CD4-positive, CD25-positive, alpha-beta regulatory T cell (primary cell): ENCODE measurements around the gene EXOC6B. TPM values are rescaled to one million over a fixed set of nuclear protein-coding genes. Genes with fewer than 3 reads are reported as not detected.
A peak's percentile ranks its signal among the peaks of the same experiment; 100 is the strongest.

Source experiments
- ATAC-seq, 2 donors: fragments of 150-1000 bp; cut with Tn5 transposase; one replicate each; pipeline ENCODE4 v1.10.0; 2021; ENCODE audit warnings: low read depth in 2 of 2, moderate number of reproducible peaks in 2 of 2, moderate library complexity in 1 of 2
- DNase-seq, 3 donors: peaks; one replicate each; pipeline versions ENCODE4 v3.0.0 to v3.0.0-alpha.2; 2012 to 2022; ENCODE audit warnings: mixed read lengths in 1 of 3
- H3K27ac ChIP-seq: one replicate; pipeline ENCODE4 v1.7.0; 2013; ENCODE audit warnings: mild to moderate bottlenecking, low read length; ENCODE audit not compliant: insufficient read depth, poor library complexity, severe bottlenecking
- H3K27me3 ChIP-seq: one replicate; pipeline ENCODE4 v1.7.0; 2013; ENCODE audit warnings: low read length; ENCODE audit not compliant: control insufficient read depth, insufficient read depth
- H3K36me3 ChIP-seq: one replicate; pipeline ENCODE4 v1.7.0; 2013; ENCODE audit warnings: mild to moderate bottlenecking, low read length, moderate library complexity; ENCODE audit not compliant: control insufficient read depth, insufficient read depth
- H3K4me1 ChIP-seq: 2 replicates; pipeline ENCODE4 v1.7.0; 2013; ENCODE audit warnings: mild to moderate bottlenecking, low read length; ENCODE audit not compliant: insufficient read depth, control insufficient read depth, poor library complexity, severe bottlenecking
- H3K4me3 ChIP-seq: one replicate; pipeline ENCODE4 v1.7.0; 2013; ENCODE audit warnings: low read depth, mild to moderate bottlenecking, low read length, moderate library complexity
- H3K9me3 ChIP-seq, 2 experiments: 1 replicate in 1 of 2; 2 replicates in 1 of 2; pipeline ENCODE4 v1.7.0; 2013; ENCODE audit warnings: low read length in 2 of 2, mild to moderate bottlenecking in 1 of 2, moderate library complexity in 1 of 2; ENCODE audit not compliant: control insufficient read depth in 2 of 2
- H3K27ac Mint-ChIP-seq, 3 donors: one replicate each; pipeline ENCODE4 v1.8.0; 2020 to 2022; ENCODE audit warnings: mild to moderate bottlenecking in 3 of 3, mixed read lengths in 3 of 3, moderate library complexity in 2 of 3
- H3K27me3 Mint-ChIP-seq: one replicate; pipeline ENCODE4 v1.8.0; 2022; ENCODE audit warnings: mild to moderate bottlenecking, mixed read lengths
- H3K36me3 Mint-ChIP-seq: one replicate; pipeline ENCODE4 v1.8.0; 2020; ENCODE audit warnings: mixed read lengths
- H3K4me1 Mint-ChIP-seq, 4 donors: one replicate each; pipeline ENCODE4 v1.8.0; 2020 to 2022; ENCODE audit warnings: mixed read lengths in 4 of 4, mild to moderate bottlenecking in 1 of 4
- H3K4me3 Mint-ChIP-seq, 4 donors: one replicate each; pipeline ENCODE4 v1.8.0; 2020 to 2022; ENCODE audit warnings: mild to moderate bottlenecking in 4 of 4, mixed read lengths in 4 of 4, moderate library complexity in 3 of 4
- H3K9me3 Mint-ChIP-seq, 7 donors: one replicate each; pipeline ENCODE4 v1.8.0; 2020 to 2022; ENCODE audit warnings: mixed read lengths in 7 of 7, mild to moderate bottlenecking in 3 of 7, moderate library complexity in 2 of 7
- polyA plus RNA-seq, 4 donors: library from polyadenylated mRNA; unstranded; fragments of 300-500 nt; fragmentation: Illumina TruSeq; gene quantifications; one replicate each; pipeline ENCODE4 v1.2.3, GENCODE V29; 2021
- total RNA-seq: library from RNA; stranded (reverse); gene quantifications from one replicate; pipeline ENCODE4 v1.2.3, GENCODE V29; 2022

EXOC6B gene
- total and polyA plus RNA-seq, 5 donors from 2014 or later = 1.5 to 20.8 (median 2.1) TPM

DNA sequence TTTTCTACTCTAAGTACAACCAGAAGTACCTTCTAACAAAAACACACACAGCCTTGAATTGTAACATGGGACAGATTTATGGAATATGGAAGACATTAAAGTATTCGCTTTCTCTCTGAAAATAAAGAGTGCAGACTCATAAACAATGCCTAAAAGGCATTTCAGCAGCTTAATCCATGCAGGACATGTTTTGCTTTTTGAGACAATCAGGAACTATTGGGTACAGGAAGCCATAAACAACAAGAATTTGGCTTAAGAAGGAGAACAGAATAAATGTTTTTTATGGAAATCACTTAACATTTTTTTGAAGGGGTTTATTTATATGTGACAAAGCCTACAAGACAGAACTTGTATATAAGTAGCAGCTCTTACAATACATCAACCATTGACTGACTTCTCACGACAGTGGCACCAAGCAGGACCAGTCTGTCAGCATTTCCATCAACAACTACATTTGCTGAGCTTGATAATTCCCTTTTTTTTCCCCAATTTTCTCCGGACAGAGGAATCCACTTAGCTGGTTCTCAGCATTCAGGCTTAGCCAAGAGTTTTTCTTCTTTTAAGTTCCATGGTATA, 140.1 kb downstream of the EXOC6B start:
- Mint-ChIP-seq H3K4me3 (no peak overlapping the region), H3K27ac (no peak overlapping the region), H3K4me1 (peaks cover 0 to 10% (median 0%) of the 10 kb centered on the region in 4 donors), H3K27me3 (no peaks in the 10 kb centered on the region), H3K36me3 (peaks cover 1% of the 10 kb centered on the region), H3K9me3 (peaks cover 0 to 1% (median 0%) of the 10 kb centered on the region in 7 donors)
- Histone ChIP-seq H3K27me3 (no peaks in the 10 kb centered on the region), H3K4me3 (no peak overlapping the region), H3K9me3 (no peaks in the 10 kb centered on the region), H3K27ac (no peak overlapping the region), H3K36me3 (no peaks in the 10 kb centered on the region), H3K4me1 (no peaks in the 10 kb centered on the region)
- ATAC-seq (no peak), DNase-seq (no peak)

DNA sequence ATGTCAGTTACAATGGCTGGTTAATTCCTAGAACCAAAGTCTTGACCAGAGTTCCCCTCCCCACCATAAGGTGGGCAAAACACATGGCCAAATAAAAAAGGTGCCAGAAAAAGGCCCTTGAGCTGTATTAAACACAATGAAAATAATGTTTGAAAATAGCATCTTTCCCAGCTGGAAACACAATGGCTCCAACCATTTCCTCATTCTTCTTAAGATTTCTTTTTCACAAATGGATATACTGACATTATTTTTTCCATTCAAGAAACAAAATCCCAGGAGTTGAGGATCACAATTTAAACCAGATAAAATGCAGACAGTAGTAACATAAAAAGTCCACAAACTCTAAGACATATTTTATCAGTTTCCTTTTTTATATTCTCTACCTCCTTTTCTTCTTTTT, 143.8 kb downstream of the EXOC6B start:
- ATAC-seq = no peak
- Mint-ChIP-seq H3K27ac (no peak overlapping the region), H3K4me3 (no peak overlapping the region), H3K9me3 (peaks cover 0 to 1% (median 0%) of the 10 kb centered on the region in 7 donors), H3K27me3 (no peaks in the 10 kb centered on the region), H3K4me1 (peaks cover 0 to 10% (median 3%) of the 10 kb centered on the region in 4 donors), H3K36me3 (peaks cover 6% of the 10 kb centered on the region)
- no peaks in the 10 kb centered on the region for H3K4me1 ChIP-seq
- H3K4me3 ChIP-seq = no peak overlapping the region
- no peak overlapping the region for H3K27ac ChIP-seq
- no peaks in the 10 kb centered on the region for H3K9me3 ChIP-seq
- no peaks in the 10 kb centered on the region for H3K27me3 ChIP-seq
- DNase-seq = no peak
- no peaks in the 10 kb centered on the region for H3K36me3 ChIP-seq

DNA sequence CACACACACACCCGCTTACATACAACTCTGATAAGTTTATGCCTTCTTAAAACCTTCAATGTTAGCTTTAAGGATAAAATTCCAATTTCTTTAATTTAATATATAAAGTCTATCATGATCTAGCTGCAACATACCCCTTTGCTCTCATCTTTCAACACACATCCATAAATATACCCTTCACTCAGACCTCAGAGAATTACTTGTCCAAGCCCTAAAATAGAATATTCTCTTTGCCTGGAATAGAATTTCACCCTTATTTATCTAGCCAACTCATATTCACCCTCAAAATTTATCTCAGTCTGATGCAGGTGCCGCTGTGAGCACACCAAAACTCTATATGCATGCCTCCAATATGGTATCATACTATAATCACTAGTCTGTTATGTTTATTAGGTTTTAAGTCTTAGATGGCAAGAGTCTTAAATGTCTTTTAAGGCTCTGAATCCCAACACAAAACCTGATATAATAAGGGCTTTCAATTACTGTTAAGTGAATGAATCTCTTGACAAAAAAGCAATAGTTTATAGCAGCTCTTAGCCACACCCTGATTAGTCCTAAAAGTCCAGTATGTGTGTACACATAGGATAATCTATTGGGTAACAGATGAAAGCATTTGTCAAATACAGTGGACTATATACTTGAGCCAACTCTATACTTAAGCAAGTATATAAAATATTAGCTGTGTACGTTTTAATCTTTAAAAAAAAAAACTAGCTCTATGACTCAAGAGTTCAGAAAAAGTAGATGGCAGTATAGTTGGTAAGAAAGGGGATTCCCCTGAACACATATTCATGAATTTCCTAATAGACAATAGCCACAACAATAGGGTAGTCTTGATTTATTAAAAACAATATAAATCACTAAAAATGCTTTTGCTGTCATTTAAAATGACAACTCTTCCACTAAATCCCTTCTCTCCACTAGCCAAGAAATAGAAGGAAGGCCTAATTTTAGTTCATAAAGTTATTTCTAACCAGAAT, 144.5 kb downstream of the EXOC6B start:
- H3K4me1 ChIP-seq = no peaks in the 10 kb centered on the region
- Mint-ChIP-seq H3K4me3 (no peak overlapping the region), H3K9me3 (peaks cover 0 to 1% (median 0%) of the 10 kb centered on the region in 7 donors), H3K4me1 (peaks cover 0 to 10% (median 4%) of the 10 kb centered on the region in 4 donors), H3K27ac (no peak overlapping the region), H3K36me3 (peaks cover 6% of the 10 kb centered on the region), H3K27me3 (no peaks in the 10 kb centered on the region)
- ATAC-seq (no peak), DNase-seq (no peak)
- H3K9me3 ChIP-seq = no peaks in the 10 kb centered on the region
- no peak overlapping the region for H3K4me3 ChIP-seq
- H3K27ac ChIP-seq = no peak overlapping the region
- H3K36me3 ChIP-seq = no peaks in the 10 kb centered on the region
- no peaks in the 10 kb centered on the region for H3K27me3 ChIP-seq

DNA sequence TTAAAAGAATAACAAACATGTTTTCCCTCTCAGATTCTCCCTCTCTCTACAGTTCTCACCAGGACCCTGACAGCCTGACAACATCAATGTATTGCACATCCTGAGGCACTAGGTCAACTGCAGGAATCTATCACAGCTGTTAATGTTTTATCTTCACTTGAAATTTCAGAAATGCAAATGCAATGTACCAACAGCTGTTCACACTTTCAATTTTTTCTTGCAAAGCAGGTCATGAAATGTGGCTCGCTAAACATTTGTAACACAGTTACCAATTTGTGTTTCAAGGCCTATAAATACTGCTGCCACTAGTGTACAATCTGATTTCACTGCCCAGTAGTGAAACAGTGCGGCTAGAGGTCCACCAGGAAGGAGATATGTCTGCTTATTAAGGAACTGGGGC, 147.8 kb downstream of the EXOC6B start:
- H3K9me3 ChIP-seq = no peaks in the 10 kb centered on the region
- H3K4me1 ChIP-seq = no peaks in the 10 kb centered on the region
- Mint-ChIP-seq H3K27me3 (no peaks in the 10 kb centered on the region), H3K36me3 (peaks cover 10% of the 10 kb centered on the region), H3K27ac (peak overlapping the region in 1 of 3 donors; percentile 7), H3K4me3 (no peak overlapping the region), H3K4me1 (peaks cover 0 to 9% (median 3%) of the 10 kb centered on the region in 4 donors), H3K9me3 (no peaks in the 10 kb centered on the region)
- H3K27ac ChIP-seq = no peak overlapping the region
- H3K36me3 ChIP-seq = no peaks in the 10 kb centered on the region
- ATAC-seq (no peak), DNase-seq (no peak)
- H3K4me3 ChIP-seq = no peak overlapping the region
- H3K27me3 ChIP-seq = no peaks in the 10 kb centered on the region

DNA sequence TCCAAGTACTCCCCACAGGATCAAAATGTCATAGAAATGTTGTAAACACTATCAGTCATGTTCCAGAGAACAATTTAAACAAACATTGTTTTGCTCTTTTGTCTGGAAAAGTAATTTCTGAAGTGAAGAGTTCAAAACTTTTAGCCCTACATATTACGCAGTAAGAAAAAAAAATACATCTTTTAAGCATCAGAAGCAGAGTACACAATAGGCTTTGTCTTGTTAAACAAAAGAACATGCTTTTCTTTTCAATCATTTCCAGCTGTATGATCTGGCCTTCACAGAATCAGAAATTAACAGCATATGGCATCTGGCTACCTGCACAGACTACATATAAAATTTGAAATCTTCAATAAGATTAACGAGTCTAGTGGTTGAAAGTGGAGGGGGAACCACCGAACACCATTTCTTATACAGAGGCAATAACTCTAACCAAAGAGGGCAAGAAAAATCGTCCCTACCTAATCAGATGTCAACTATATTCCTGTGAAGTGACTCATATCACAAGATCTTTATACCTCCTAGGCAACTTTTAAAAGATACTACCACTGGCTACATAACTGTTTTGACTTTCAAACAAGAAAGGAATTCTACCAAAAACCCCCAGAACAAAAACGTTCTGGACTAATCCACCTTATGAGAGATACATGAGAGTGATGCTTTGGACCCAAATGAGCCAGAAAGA, 149.3 kb downstream of the EXOC6B start:
- no peaks in the 10 kb centered on the region for H3K27me3 Mint-ChIP-seq
- Histone ChIP-seq H3K9me3 (no peaks in the 10 kb centered on the region), H3K4me3 (no peak overlapping the region), H3K4me1 (no peaks in the 10 kb centered on the region), H3K36me3 (no peaks in the 10 kb centered on the region), H3K27ac (no peak overlapping the region), H3K27me3 (no peaks in the 10 kb centered on the region)
- no peak for DNase-seq
- H3K4me1 Mint-ChIP-seq = peaks cover 0 to 16% (median 3%) of the 10 kb centered on the region in 4 donors
- peaks cover 10% of the 10 kb centered on the region for H3K36me3 Mint-ChIP-seq
- ATAC-seq = no peak
- H3K9me3 Mint-ChIP-seq = peaks cover 0 to 2% (median 0%) of the 10 kb centered on the region in 7 donors
- no peak overlapping the region for H3K4me3 Mint-ChIP-seq
- no peak overlapping the region for H3K27ac Mint-ChIP-seq

DNA sequence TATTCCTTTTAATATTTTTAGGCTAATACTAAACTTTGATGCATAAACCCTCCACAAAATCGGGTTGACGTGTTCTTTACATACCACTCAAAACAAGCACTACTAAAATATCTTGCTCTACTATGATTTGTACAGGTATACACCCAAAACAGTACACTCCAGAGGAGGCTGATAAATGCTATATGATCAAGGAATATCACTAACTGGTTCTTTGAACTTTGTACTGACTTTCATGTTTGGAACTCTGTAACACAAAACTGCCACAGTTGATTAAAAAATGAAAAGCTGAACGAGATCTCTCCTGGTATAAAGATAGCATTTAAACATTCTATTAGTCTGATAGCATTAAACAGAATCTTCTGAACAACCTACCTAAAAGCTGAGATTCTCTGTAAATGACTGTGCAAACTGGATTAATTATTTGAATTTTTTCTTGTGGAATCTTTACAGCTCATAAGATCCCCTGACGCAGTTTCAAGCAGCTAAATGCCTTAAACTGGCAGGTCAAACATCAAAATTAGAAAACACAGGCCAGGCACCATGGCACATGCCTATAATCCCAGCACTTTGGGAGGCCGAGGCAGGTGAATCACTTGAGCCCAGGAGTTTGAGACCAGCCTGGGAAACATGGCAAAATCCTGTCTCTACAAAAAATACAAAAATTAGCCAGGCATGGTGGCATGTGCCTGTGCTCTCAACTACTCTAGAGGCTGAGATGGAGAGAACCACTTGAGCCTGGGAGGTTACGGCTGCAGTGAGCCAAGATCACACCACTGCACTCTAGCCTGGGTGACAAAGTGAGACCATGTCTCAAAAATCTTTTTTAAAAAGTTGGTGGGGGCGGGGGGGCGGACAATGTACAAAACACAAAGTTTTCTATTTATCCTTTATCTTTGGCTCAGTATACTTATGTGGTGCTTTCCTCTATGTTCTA, 150.6 kb downstream of the EXOC6B start:
- Histone ChIP-seq H3K27ac (no peak overlapping the region), H3K9me3 (no peaks in the 10 kb centered on the region), H3K36me3 (no peaks in the 10 kb centered on the region), H3K4me1 (no peaks in the 10 kb centered on the region), H3K27me3 (no peaks in the 10 kb centered on the region), H3K4me3 (no peak overlapping the region)
- no peak for ATAC-seq
- DNase-seq = no peak
- Mint-ChIP-seq H3K4me3 (no peak overlapping the region), H3K27me3 (no peaks in the 10 kb centered on the region), H3K27ac (no peak overlapping the region), H3K36me3 (peaks cover 14% of the 10 kb centered on the region), H3K4me1 (peaks cover 0 to 23% (median 5%) of the 10 kb centered on the region in 4 donors), H3K9me3 (peaks cover 0 to 2% (median 0%) of the 10 kb centered on the region in 7 donors)

DNA sequence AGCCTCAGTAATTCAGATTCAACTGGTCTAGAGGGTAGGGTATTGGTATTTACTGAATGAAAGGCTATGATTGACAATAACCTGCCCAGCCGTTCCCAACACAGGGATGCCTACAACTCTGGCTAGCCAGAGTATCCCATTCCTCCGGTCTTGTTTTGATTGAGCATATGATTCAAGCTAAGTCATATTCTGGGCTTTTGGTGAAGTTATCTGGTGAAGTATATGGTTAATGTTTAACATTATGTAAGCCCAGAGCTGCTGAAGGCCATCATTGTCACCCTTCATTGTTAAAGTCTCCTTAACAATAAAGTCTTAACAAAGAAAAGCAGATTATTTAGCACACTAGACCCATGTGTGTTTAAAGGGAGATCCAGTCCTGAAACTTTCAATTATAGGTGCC, 152.6 kb downstream of the EXOC6B start:
- ATAC-seq = no peak
- Histone ChIP-seq H3K4me1 (no peaks in the 10 kb centered on the region), H3K9me3 (no peaks in the 10 kb centered on the region), H3K4me3 (no peak overlapping the region), H3K36me3 (no peaks in the 10 kb centered on the region), H3K27me3 (no peaks in the 10 kb centered on the region), H3K27ac (no peak overlapping the region)
- Mint-ChIP-seq H3K27ac (no peak overlapping the region), H3K27me3 (no peaks in the 10 kb centered on the region), H3K36me3 (peaks cover 25% of the 10 kb centered on the region), H3K4me3 (no peak overlapping the region), H3K9me3 (peaks cover 0 to 5% (median 4%) of the 10 kb centered on the region in 7 donors), H3K4me1 (peaks cover 0 to 23% (median 5%) of the 10 kb centered on the region in 4 donors)
- no peak for DNase-seq
